HepG2 (cell line): ENCODE results near the gene UBE2L6. TPM values are rescaled to one million over a fixed set of nuclear protein-coding genes. Genes with fewer than 3 reads are reported as not detected.

Source experiments
- CSRNP1 ChIP-seq: sonication (generic); formaldehyde crosslinking; IDR thresholded peaks from 2 replicates; pipeline ENCODE4 v1.8.1; 2023; ENCODE audit warnings: mild to moderate bottlenecking, missing genetic modification reagents
- ELF3 ChIP-seq: IDR thresholded peaks from 2 replicates; pipeline ENCODE4 v1.6.1; 2016; ENCODE audit warnings: missing genetic modification reagents, missing compliant biosample characterization
- FOXM1 ChIP-seq: sonication (generic); formaldehyde crosslinking; IDR thresholded peaks from 2 replicates; pipeline ENCODE4 v1.5.0; 2020; ENCODE audit warnings: missing genetic modification reagents
- RBM39 ChIP-seq: fragments of 200-400 bp; formaldehyde crosslinking; IDR thresholded peaks from one replicate; pipeline ENCODE4 v1.6.1; 2018; ENCODE audit warnings: antibody characterized with exemption, mild to moderate bottlenecking, low read depth, low read length; ENCODE audit not compliant: poor library complexity, severe bottlenecking
- ZNF317 ChIP-seq: sonication (generic); formaldehyde crosslinking; IDR thresholded peaks from 2 replicates; pipeline ENCODE4 v1.5.0; 2020; ENCODE audit warnings: mild to moderate bottlenecking, missing genetic modification reagents
- ZNF607 ChIP-seq: sonication (generic); formaldehyde crosslinking; IDR thresholded peaks from 2 replicates; pipeline ENCODE4 v1.5.1; 2020; ENCODE audit warnings: missing genetic modification reagents, mild to moderate bottlenecking, borderline replicate concordance
- polyA plus RNA-seq, 8 experiments: library from polyadenylated mRNA; depleted of rRNA in 3 of 8; stranded (reverse) in 7 of 8; unstranded in 1 of 8; fragments of >200 nt; fragmentation: Illumina TruSeq in 4 of 8; extraction: Trizol in 4 of 8; gene quantifications; 2 replicates each; pipeline versions ENCODE4 v1.2.1 to v1.2.3, GENCODE V29; 2011 to 2016; ENCODE audit warnings: low read depth in 4 of 8, missing spikeins in 1 of 8, mixed read lengths in 1 of 8; ENCODE audit not compliant: insufficient read depth in 1 of 8
- total RNA-seq, 5 experiments: library from RNA; depleted of rRNA; stranded (reverse); fragments of >200 nt; fragmentation: Illumina TruSeq; extraction: Trizol; gene quantifications; 2 replicates each; pipeline ENCODE4 v1.2.3, GENCODE V29; 2016; ENCODE audit warnings: low read depth in 1 of 5
- TF ChIP-seq, protein P1 (sequence below): sonication (generic); formaldehyde crosslinking; IDR thresholded peaks from 2 replicates; pipeline ENCODE4 v1.4.0; 2020; ENCODE audit warnings: mild to moderate bottlenecking, missing genetic modification reagents
- TF ChIP-seq, protein P2 (sequence below): sonication (generic); formaldehyde crosslinking; IDR thresholded peaks from 2 replicates; pipeline ENCODE4 v1.4.0; 2020; ENCODE audit warnings: missing genetic modification reagents, mild to moderate bottlenecking, borderline replicate concordance
- TF ChIP-seq, protein P3 (sequence below): sonication (generic); formaldehyde crosslinking; IDR thresholded peaks from 2 replicates; pipeline ENCODE4 v1.4.0; 2020; ENCODE audit warnings: missing genetic modification reagents, borderline replicate concordance

Gene UBE2L6
- total and polyA plus RNA-seq, 2 of the 13 experiments (the other 11 are each of a cell fraction or from before 2014, with no cell fraction given), result 30.3 to 30.4 TPM

GRCh38 chr11:57515332-57516060, 52.0 kb downstream of the UBE2L6 start, which contains the start of gene SLC43A1 (continued):
- TF ChIP-seq, protein P1, sequence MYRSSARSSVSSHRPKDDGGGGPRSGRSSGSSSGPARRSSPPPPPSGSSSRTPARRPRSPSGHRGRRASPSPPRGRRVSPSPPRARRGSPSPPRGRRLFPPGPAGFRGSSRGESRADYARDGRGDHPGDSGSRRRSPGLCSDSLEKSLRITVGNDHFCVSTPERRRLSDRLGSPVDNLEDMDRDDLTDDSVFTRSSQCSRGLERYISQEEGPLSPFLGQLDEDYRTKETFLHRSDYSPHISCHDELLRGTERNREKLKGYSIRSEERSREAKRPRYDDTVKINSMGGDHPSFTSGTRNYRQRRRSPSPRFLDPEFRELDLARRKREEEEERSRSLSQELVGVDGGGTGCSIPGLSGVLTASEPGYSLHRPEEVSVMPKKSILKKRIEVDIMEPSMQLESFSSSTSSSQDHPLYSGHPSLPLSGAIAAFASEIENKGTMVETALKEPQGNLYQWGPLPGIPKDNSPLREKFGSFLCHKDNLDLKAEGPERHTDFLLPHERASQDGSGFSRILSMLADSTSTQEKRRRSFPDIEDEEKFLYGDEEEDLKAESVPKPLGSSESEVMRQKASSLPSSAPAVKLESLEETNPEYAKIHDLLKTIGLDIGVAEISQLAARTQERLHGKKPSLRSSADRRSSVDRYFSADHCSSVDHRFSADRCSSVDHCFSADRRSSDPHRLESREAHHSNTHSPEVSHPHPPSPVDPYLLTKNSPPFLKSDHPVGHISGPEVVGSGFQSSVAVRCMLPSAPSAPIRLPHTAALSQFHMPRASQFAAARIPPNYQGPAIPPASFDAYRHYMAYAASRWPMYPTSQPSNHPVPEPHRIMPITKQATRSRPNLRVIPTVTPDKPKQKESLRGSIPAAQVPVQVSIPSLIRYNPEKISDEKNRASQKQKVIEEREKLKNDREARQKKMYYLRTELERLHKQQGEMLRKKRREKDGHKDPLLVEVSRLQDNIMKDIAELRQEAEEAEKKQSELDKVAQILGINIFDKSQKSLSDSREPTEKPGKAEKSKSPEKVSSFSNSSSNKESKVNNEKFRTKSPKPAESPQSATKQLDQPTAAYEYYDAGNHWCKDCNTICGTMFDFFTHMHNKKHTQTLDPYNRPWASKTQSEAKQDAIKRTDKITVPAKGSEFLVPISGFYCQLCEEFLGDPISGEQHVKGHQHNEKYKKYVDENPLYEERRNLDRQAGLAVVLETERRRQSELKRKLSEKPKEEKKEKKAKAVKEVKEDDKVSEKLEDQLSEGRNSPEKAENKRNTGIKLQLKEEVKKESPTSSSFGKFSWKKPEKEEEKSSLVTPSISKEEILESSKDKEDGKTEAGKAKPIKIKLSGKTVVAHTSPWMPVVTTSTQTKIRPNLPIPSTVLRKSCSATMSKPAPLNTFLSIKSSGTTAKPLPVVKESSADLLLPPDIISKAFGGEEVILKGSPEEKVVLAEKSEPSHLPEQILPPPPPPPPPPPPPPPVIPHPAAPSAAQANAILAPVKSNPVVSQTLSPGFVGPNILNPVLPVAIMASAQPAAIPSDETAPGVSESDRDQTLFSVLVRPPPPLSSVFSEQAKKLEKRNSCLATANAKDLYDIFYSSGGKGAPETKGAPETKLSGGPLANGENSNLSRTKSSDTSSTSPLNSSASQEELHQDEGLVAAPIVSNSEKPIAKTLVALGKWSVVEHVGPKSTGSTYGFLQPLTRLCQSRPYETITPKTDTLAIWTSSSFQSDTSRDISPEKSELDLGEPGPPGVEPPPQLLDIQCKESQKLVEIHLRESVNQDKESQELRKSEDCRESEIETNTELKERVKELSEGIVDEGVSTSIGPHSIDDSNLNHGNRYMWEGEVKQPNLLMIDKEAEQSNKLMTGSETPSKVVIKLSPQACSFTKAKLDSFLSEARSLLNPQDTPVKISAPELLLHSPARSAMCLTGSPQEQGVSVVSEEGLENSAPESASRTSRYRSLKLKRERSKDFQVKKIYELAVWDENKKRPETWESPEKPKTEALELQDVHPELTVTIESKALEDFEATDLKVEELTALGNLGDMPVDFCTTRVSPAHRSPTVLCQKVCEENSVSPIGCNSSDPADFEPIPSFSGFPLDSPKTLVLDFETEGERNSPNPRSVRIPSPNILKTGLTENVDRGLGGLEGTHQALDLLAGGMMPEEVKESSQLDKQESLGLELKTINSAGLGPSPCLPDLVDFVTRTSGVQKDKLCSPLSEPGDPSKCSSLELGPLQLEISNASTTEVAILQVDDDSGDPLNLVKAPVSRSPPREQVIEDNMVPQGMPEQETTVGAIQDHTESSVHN (CRISPR knock-in tag), result no peak
- TF ChIP-seq FOXM1 (CRISPR knock-in tag) (no peak), ZNF317 (CRISPR knock-in tag) (peak; percentile 34; the same call in 1 of the 2 replicates), ELF3 (0 out of 2 replicates have a peak, but pooled peaks have one; percentile 15), CSRNP1 (CRISPR knock-in tag) (peak; percentile 66; the same call in 1 of the 2 replicates), RBM39 (peak; percentile 52), ZNF607 (CRISPR knock-in tag) (0 out of 2 replicates have a peak, but pooled peaks have one; percentile 6)
- TF ChIP-seq, protein P2, sequence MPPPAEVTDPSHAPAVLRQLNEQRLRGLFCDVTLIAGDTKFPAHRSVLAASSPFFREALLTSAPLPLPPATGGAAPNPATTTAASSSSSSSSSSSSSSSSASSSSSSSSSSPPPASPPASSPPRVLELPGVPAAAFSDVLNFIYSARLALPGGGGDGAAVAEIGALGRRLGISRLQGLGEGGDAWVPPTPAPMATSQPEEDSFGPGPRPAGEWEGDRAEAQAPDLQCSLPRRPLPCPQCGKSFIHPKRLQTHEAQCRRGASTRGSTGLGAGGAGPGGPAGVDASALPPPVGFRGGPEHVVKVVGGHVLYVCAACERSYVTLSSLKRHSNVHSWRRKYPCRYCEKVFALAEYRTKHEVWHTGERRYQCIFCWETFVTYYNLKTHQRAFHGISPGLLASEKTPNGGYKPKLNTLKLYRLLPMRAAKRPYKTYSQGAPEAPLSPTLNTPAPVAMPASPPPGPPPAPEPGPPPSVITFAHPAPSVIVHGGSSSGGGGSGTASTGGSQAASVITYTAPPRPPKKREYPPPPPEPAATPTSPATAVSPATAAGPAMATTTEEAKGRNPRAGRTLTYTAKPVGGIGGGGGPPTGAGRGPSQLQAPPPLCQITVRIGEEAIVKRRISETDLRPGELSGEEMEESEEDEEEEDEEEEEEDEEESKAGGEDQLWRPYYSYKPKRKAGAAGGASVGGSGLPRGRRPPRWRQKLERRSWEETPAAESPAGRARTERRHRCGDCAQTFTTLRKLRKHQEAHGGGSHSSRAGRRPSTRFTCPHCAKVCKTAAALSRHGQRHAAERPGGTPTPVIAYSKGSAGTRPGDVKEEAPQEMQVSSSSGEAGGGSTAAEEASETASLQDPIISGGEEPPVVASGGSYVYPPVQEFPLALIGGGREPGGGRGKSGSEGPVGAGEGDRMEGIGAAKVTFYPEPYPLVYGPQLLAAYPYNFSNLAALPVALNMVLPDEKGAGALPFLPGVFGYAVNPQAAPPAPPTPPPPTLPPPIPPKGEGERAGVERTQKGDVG, result peak; percentile 10; the same call in 1 of the 2 replicates
- TF ChIP-seq, protein P3, sequence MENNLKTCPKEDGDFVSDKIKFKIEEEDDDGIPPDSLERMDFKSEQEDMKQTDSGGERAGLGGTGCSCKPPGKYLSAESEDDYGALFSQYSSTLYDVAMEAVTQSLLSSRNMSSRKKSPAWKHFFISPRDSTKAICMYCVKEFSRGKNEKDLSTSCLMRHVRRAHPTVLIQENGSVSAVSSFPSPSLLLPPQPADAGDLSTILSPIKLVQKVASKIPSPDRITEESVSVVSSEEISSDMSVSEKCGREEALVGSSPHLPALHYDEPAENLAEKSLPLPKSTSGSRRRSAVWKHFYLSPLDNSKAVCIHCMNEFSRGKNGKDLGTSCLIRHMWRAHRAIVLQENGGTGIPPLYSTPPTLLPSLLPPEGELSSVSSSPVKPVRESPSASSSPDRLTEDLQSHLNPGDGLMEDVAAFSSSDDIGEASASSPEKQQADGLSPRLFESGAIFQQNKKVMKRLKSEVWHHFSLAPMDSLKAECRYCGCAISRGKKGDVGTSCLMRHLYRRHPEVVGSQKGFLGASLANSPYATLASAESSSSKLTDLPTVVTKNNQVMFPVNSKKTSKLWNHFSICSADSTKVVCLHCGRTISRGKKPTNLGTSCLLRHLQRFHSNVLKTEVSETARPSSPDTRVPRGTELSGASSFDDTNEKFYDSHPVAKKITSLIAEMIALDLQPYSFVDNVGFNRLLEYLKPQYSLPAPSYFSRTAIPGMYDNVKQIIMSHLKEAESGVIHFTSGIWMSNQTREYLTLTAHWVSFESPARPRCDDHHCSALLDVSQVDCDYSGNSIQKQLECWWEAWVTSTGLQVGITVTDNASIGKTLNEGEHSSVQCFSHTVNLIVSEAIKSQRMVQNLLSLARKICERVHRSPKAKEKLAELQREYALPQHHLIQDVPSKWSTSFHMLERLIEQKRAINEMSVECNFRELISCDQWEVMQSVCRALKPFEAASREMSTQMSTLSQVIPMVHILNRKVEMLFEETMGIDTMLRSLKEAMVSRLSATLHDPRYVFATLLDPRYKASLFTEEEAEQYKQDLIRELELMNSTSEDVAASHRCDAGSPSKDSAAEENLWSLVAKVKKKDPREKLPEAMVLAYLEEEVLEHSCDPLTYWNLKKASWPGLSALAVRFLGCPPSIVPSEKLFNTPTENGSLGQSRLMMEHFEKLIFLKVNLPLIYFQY (CRISPR knock-in tag), result no peak
